Naive thymus-derived CD8-positive, alpha-beta T cell (primary cell): ENCODE results near the gene DDIT3. TPM values are rescaled to one million over a fixed set of nuclear protein-coding genes. Genes with fewer than 3 reads are reported as not detected.
"Not testable (repeated sequence)": the region's sequence is repeated elsewhere in the genome, so short reads cannot be mapped to it uniquely, and the experiment has no call there.

ENCODE experiments used
- ATAC-seq, 2 donors: fragments of 150-1000 bp; cut with Tn5 transposase in 1 of 2; sonication (Bioruptor Pico), chemical (Tn5 transposase) in 1 of 2; 1 replicate in 1 of 2; 2 replicates in 1 of 2; pipeline ENCODE4 v1.10.0; 2021; ENCODE audit warnings: mild to moderate bottlenecking in 2 of 2, moderate library complexity in 2 of 2
- POLR2A ChIA-PET: fragments of 350-600 bp; sonication (Branson Sonifier 250); formaldehyde crosslinking; loops from one replicate; lab custom pipeline; 2021; ENCODE audit warnings: antibody characterized with exemption; lab: Charles Lee
- DNase-seq, 10 donors: peaks; one replicate each; pipeline versions ENCODE4 v3.0.0 to v3.0.0-alpha.2; 2020 to 2022
- H3K27ac Mint-ChIP-seq, 10 donors: one replicate each; pipeline ENCODE4 v1.8.0; 2020 to 2022; ENCODE audit warnings: mild to moderate bottlenecking in 10 of 10, mixed read lengths in 10 of 10, moderate library complexity in 4 of 10, inconsistent platforms in 1 of 10
- H3K27me3 Mint-ChIP-seq, 5 donors: one replicate each; pipeline ENCODE4 v1.8.0; 2021 to 2022; ENCODE audit warnings: mixed read lengths in 5 of 5
- H3K36me3 Mint-ChIP-seq, 3 donors: one replicate each; pipeline ENCODE4 v1.8.0; 2020 to 2022; ENCODE audit warnings: mixed read lengths in 3 of 3, mild to moderate bottlenecking in 2 of 3, inconsistent platforms in 1 of 3
- H3K4me1 Mint-ChIP-seq, 4 donors: one replicate each; pipeline ENCODE4 v1.8.0; 2021 to 2022; ENCODE audit warnings: mixed read lengths in 4 of 4
- H3K4me3 Mint-ChIP-seq, 10 donors: one replicate each; pipeline ENCODE4 v1.8.0; 2020 to 2022; ENCODE audit warnings: mild to moderate bottlenecking in 10 of 10, mixed read lengths in 10 of 10, moderate library complexity in 6 of 10, inconsistent platforms in 1 of 10
- H3K9me3 Mint-ChIP-seq, 9 donors: one replicate each; pipeline ENCODE4 v1.8.0; 2020 to 2022; ENCODE audit warnings: mixed read lengths in 9 of 9, mild to moderate bottlenecking in 3 of 9, inconsistent platforms in 1 of 9, moderate library complexity in 1 of 9
- polyA plus RNA-seq, 3 donors: library from polyadenylated mRNA; unstranded; fragments of 300-500 nt; fragmentation: Illumina TruSeq; gene quantifications; one replicate each; pipeline ENCODE4 v1.2.3, GENCODE V29; 2021
- total RNA-seq, 8 experiments: library from RNA in 2 of 8; stranded (reverse) in 2 of 8; gene quantifications; one replicate each; pipeline ENCODE4 v1.2.3 and lab custom pipeline; 2021 to 2026

DDIT3 gene
- total and polyA plus RNA-seq, 5 experiments from 2014 or later: 13.1 to 89.5 (median 18.7) TPM

DNA sequence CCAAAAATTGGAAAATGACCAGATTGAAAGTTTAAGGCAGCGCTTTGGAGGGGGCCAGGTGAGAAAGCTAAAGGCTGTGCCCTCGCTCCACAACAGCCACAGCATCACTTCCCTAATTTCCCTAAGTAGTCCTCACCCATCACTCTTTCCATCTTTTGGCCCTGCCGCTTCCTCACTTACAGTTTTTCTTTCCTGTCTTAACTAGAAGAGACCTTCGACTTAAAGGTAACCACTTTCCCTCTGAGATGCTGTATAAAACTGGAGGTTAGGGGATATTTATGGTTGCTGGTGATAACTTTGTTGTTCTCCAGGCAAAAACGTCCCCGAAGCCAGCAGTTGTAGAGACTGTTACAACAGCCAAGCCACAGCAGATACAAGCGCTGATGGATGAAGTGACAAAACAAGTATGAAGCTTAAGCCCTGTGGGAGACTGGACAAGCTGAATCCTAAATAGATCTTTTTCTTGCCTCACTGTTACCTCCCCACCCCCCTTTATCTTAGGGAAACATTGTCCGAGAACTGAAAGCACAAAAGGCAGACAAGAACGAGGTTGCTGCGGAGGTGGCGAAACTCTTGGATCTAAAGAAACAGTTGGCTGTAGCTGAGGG, 4.3 kb downstream of the DDIT3 start:
- ATAC-seq (no peak), DNase-seq (no peak)
- Mint-ChIP-seq H3K4me1 (peaks cover 22 to 44% (median 31%) of the 10 kb centered on the region in 4 donors), H3K36me3 (peaks cover 4 to 85% (median 28%) of the 10 kb centered on the region in 3 donors), H3K9me3 (no peaks in the 10 kb centered on the region), H3K27me3 (no peaks in the 10 kb centered on the region), H3K27ac (peak overlapping the region in 9 of 10 donors; percentile 38 to 100 (median 59)), H3K4me3 (peak overlapping the region in 1 of 10 donors; percentile 14)
- POLR2A ChIA-PET: interaction anchor here (0.8 to 8.6 kb wide), 6 partner anchors 8 to 117 kb away, joined by 3 to 135 read pairs (median 3); partner anchors contain the start of genes ARHGAP9, B4GALNT1 and GLI1

- POLR2A ChIA-PET: interaction anchor here (0.8 to 8.6 kb wide), 4 partner anchors 9 to 117 kb away, joined by 3 to 135 read pairs (median 3); partner anchors contain the start of genes ARHGAP9, B4GALNT1 and GLI1
- no peak for DNase-seq
- Mint-ChIP-seq H3K36me3 (peaks cover 4 to 85% (median 28%) of the 10 kb centered on the region in 3 donors), H3K9me3 (no peaks in the 10 kb centered on the region), H3K27me3 (no peaks in the 10 kb centered on the region), H3K27ac (peak overlapping the region in 8 of 10 donors; percentile 0 to 100 (median 52)), H3K4me1 (peaks cover 22 to 40% (median 27%) of the 10 kb centered on the region in 4 donors), H3K4me3 (no peak overlapping the region)
- no peak for ATAC-seq
Observed at GRCh38 chr12:57515408-57515933, 4.8 kb downstream of the DDIT3 start.

- peak overlapping the region in 7 of 10 donors; percentile 10 to 69 (median 41) for H3K27ac Mint-ChIP-seq
- no peak overlapping the region for H3K4me3 Mint-ChIP-seq
- peaks cover 4 to 84% (median 28%) of the 10 kb centered on the region in 3 donors for H3K36me3 Mint-ChIP-seq
- no peak for DNase-seq
- POLR2A ChIA-PET: interaction anchor here (0.6 to 8.6 kb wide), 4 partner anchors 10 to 118 kb away, joined by 3 to 135 read pairs (median 3); partner anchors contain the start of genes ARHGAP9 and B4GALNT1
- no peak for ATAC-seq
- no peaks in the 10 kb centered on the region for H3K9me3 Mint-ChIP-seq
- peaks cover 19 to 34% (median 26%) of the 10 kb centered on the region in 4 donors for H3K4me1 Mint-ChIP-seq
- no peaks in the 10 kb centered on the region for H3K27me3 Mint-ChIP-seq
Observed at GRCh38 chr12:57514720-57515407, 5.5 kb downstream of the DDIT3 start.

DNA sequence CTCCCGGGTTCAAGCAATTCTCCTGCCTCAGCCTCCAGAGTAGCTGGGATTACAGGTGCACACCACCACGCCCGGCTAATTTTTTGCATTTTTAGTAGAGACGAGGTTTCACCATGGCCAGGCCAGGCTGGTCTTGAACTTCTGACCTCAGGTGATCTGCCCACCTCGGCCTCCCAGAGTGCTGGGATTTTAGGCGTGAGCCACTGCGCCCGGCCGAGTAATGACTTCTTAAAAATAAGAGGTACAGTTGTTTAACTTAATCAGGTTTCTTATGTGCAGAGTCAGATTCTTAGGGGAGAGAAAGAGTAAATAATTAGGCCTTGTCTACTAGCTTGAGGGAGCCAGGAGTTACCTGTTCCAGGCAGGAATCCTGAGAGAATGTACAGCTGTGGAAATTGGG, 6.1 kb downstream of the DDIT3 start:
- not testable (repeated sequence) for H3K9me3 Mint-ChIP-seq, H3K4me3 Mint-ChIP-seq, ATAC-seq, H3K27me3 Mint-ChIP-seq, DNase-seq
- Mint-ChIP-seq H3K4me1 (peaks cover 16 to 29% (median 24%) of the 10 kb centered on the region in 4 donors), H3K27ac (peak overlapping the region in 3 of 10 donors; percentile 41 to 69 (median 68)), H3K36me3 (peaks cover 2 to 90% (median 30%) of the 10 kb centered on the region in 3 donors)
- POLR2A ChIA-PET: interaction anchor here (0.6 to 8.6 kb wide), 5 partner anchors 11 to 36 kb away, joined by 3 to 135 read pairs (median 5); partner anchors contain the start of genes ARHGAP9 and KIF5A

DNA sequence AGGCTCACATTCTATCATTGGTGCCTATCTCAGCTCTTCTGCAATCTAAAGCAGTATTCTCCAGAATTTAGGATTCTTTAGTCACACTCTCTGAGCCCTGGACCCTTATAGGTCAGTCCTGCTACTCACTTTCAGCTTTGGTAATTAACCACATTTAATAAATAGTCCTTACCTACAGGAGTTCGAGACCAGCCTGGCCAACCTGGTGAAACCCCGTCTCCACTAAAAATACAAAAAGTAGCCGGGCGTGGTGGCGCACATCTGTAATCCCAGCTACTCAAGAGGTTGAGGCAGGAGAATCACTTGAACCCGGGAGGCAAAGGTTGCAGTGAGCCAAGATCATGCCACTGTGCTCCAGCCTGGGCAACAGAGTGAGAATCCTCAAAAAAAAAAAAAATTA, 6.6 kb downstream of the DDIT3 start:
- peak overlapping the region in 3 of 10 donors; percentile 55 to 79 (median 67) for H3K27ac Mint-ChIP-seq
- not testable (repeated sequence) for H3K27me3 Mint-ChIP-seq, ATAC-seq, DNase-seq, H3K4me3 Mint-ChIP-seq, H3K9me3 Mint-ChIP-seq
- H3K4me1 Mint-ChIP-seq: peaks cover 12 to 23% (median 18%) of the 10 kb centered on the region in 4 donors
- H3K36me3 Mint-ChIP-seq: peaks cover 0 to 88% (median 30%) of the 10 kb centered on the region in 3 donors
- POLR2A ChIA-PET: interaction anchor here (0.6 to 8.6 kb wide), 4 partner anchors 11 to 36 kb away, joined by 3 to 135 read pairs (median 5); partner anchors contain the start of genes ARHGAP9 and KIF5A

DNA sequence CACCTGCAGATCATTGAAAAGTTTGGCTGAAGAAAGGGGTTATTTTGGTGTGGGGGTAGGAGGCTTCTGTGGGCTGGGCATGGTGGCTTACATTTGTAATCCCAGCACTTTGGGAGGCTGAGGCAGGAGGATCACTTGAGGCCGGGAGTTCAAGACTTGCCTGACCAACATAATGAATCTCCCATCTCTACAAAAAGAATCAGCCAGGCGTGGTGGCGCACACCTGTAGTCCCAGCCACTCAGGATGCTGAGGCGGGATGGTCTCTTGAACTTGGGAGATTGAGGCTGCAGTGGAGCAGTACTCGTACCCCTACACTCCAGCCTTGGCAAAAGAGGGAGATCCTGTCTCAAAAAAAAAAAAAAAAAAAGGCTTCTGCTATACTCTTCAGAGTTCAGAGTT, 7.0 kb downstream of the DDIT3 start:
- Mint-ChIP-seq H3K9me3 (no peaks in the 10 kb centered on the region), H3K4me3 (no peak overlapping the region), H3K27me3 (no peaks in the 10 kb centered on the region), H3K4me1 (peaks cover 9 to 19% (median 14%) of the 10 kb centered on the region in 4 donors), H3K36me3 (peaks cover 0 to 88% (median 30%) of the 10 kb centered on the region in 3 donors), H3K27ac (peak overlapping the region in 9 of 10 donors; percentile 20 to 90 (median 67))
- DNase-seq (no peak), ATAC-seq (no peak)
- POLR2A ChIA-PET: interaction anchor here (0.7 kb wide), 1 partner anchor 27 kb away, joined by 5 read pairs; no protein-coding TSS in a partner anchor

GRCh38 chr12:57512665-57513064, 7.6 kb downstream of the DDIT3 start:
- H3K36me3 Mint-ChIP-seq: peaks cover 0 to 86% (median 30%) of the 10 kb centered on the region in 3 donors

GRCh38 chr12:57511588-57512325, 8.6 kb downstream of the DDIT3 start:
- Mint-ChIP-seq H3K27ac (peak overlapping the region; percentile 36 to 87 (median 71)), H3K9me3 (no peaks in the 10 kb centered on the region), H3K36me3 (peaks cover 0 to 77% (median 26%) of the 10 kb centered on the region in 3 donors), H3K27me3 (no peaks in the 10 kb centered on the region), H3K4me1 (peaks cover 3 to 15% (median 5%) of the 10 kb centered on the region in 4 donors), H3K4me3 (no peak overlapping the region)
- ATAC-seq (no peak), DNase-seq (no peak)
- POLR2A ChIA-PET: interaction anchor here (1.4 kb wide), 1 partner anchor 50 kb away, joined by 6 read pairs; no protein-coding TSS in a partner anchor

More at GRCh38 chr12:57512665-57513064, 7.6 kb downstream of the DDIT3 start:
- peaks cover 6 to 15% (median 9%) of the 10 kb centered on the region in 4 donors for H3K4me1 Mint-ChIP-seq
- no peak overlapping the region for H3K4me3 Mint-ChIP-seq
- H3K27me3 Mint-ChIP-seq: no peaks in the 10 kb centered on the region
- no peak for DNase-seq
- POLR2A ChIA-PET: no interaction called here
- no peak for ATAC-seq
- H3K9me3 Mint-ChIP-seq: no peaks in the 10 kb centered on the region
- peak overlapping the region; percentile 48 to 90 (median 68) for H3K27ac Mint-ChIP-seq

DNA sequence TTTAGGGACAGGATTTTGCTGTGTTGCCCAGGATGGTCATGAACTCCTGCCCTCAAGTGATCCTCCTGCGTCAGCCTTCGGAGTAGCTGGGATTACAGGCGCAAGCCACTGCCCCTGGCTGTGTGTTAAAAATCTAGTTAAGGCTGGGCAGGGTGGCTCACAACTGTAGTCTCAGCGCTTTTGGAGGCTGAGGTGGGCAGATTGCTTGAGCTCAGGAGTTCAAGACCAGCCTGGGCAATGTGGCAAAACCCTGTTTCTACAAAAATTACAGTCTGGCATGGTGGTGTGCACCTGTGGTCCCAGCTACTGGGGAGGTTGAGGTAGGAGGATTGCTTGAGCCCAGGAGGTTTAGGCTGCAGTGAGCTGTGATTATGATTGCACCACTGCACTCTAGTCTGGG, 9.2 kb downstream of the DDIT3 start:
- Mint-ChIP-seq H3K36me3 (peaks cover 0 to 71% (median 22%) of the 10 kb centered on the region in 3 donors), H3K27me3 (no peaks in the 10 kb centered on the region), H3K9me3 (no peaks in the 10 kb centered on the region), H3K4me1 (peaks cover 3 to 15% (median 5%) of the 10 kb centered on the region in 4 donors), H3K4me3 (no peak overlapping the region), H3K27ac (peak overlapping the region in 4 of 10 donors; percentile 44 to 75 (median 56))
- POLR2A ChIA-PET: interaction anchor here (1.4 to 2.1 kb wide), 2 partner anchors 8 to 49 kb away, joined by 6 to 14 read pairs; partner anchors contain the start of gene DDIT3
- no peak for DNase-seq
- ATAC-seq: no peak

- H3K4me1 Mint-ChIP-seq: peaks cover 0 to 12% (median 3%) of the 10 kb centered on the region in 4 donors
- DNase-seq, H3K27me3 Mint-ChIP-seq, H3K9me3 Mint-ChIP-seq, ATAC-seq, H3K4me3 Mint-ChIP-seq: not testable (repeated sequence)
- peak overlapping the region in 2 of 10 donors; percentile 15 to 37 for H3K27ac Mint-ChIP-seq
- POLR2A ChIA-PET: interaction anchor here (0.7 to 1.1 kb wide), 2 partner anchors 9 to 13 kb away, joined by 3 read pairs; partner anchors contain the start of gene DDIT3
- H3K36me3 Mint-ChIP-seq: peaks cover 0 to 71% (median 20%) of the 10 kb centered on the region in 3 donors
Observed at GRCh38 chr12:57507796-57508195, 12.5 kb downstream of the DDIT3 start.

- not testable (repeated sequence) for H3K9me3 Mint-ChIP-seq, H3K4me1 Mint-ChIP-seq, DNase-seq, H3K4me3 Mint-ChIP-seq, ATAC-seq, H3K27ac Mint-ChIP-seq, H3K27me3 Mint-ChIP-seq
- H3K36me3 Mint-ChIP-seq: peaks cover 0 to 71% (median 18%) of the 10 kb centered on the region in 3 donors
- POLR2A ChIA-PET: interaction anchor here (0.9 kb wide), 1 partner anchor 14 kb away, joined by 4 read pairs; the partner anchor contains the start of gene DDIT3
Observed at GRCh38 chr12:57506541-57506940, 13.8 kb downstream of the DDIT3 start.
